GM21526 (cell line): Measurements from ENCODE around the gene CHRM5.
"Not testable (repeated sequence)": the region's sequence is repeated elsewhere in the genome, so short reads cannot be mapped to it uniquely, and the experiment has no call there.

Experiments
- ATAC-seq: cut with Tn5 transposase; IDR thresholded peaks from one replicate; pipeline ENCODE4 v1.9.1; 2021; ENCODE audit warnings: moderate library complexity; ENCODE audit not compliant: unreplicated experiment, low FRiP score

The CHRM5 gene

GRCh38 chr15:34038023-34038870 lies 70.0 kb downstream of the CHRM5 start:
- ATAC-seq = peak; percentile 57

- ATAC-seq = peak; percentile 48
These were observed 70.8 kb downstream of the CHRM5 start, which contains the start of gene AVEN for GRCh38 chr15:34038871-34039789. AVEN (minus strand) TSS chr15:34039204; CDS start chr15:34039046, 158 bp downstream.

- ATAC-seq = peak; percentile 18
These were observed 71.5 kb downstream of the CHRM5 start for GRCh38 chr15:34039790-34040113.

- ATAC-seq = no peak
These were observed 75.1 kb downstream of the CHRM5 start for GRCh38 chr15:34043391-34043790.

GRCh38 chr15:34043813-34044212 lies 75.5 kb downstream of the CHRM5 start:
- no peak for ATAC-seq

- ATAC-seq = no peak
These were observed 78.3 kb downstream of the CHRM5 start for GRCh38 chr15:34046471-34047145.

GRCh38 chr15:34047893-34048775 lies 79.8 kb downstream of the CHRM5 start:
- ATAC-seq = no peak

- no peak for ATAC-seq
These were observed 80.8 kb downstream of the CHRM5 start for GRCh38 chr15:34049112-34049511.

GRCh38 chr15:34050385-34050784 lies 82.1 kb downstream of the CHRM5 start:
- not testable (repeated sequence) for ATAC-seq

GRCh38 chr15:34054081-34054707 lies 85.9 kb downstream of the CHRM5 start:
- no peak for ATAC-seq

GRCh38 chr15:34055868-34056595 lies 87.7 kb downstream of the CHRM5 start:
- ATAC-seq = no peak

- ATAC-seq = no peak
These were observed 88.6 kb downstream of the CHRM5 start for GRCh38 chr15:34056911-34057310.

GRCh38 chr15:34059476-34059875 lies 91.2 kb downstream of the CHRM5 start:
- ATAC-seq = no peak

GRCh38 chr15:34059946-34060345 lies 91.6 kb downstream of the CHRM5 start:
- ATAC-seq = no peak

GRCh38 chr15:34064438-34064837 lies 96.1 kb downstream of the CHRM5 start:
- no peak for ATAC-seq

- ATAC-seq = no peak
These were observed 97.0 kb downstream of the CHRM5 start for GRCh38 chr15:34065261-34065660.

- no peak for ATAC-seq
These were observed 97.6 kb downstream of the CHRM5 start for GRCh38 chr15:34065941-34066340.

GRCh38 chr15:34070003-34070402 lies 101.7 kb downstream of the CHRM5 start:
- no peak for ATAC-seq

- no peak for ATAC-seq
These were observed 108.5 kb downstream of the CHRM5 start for GRCh38 chr15:34076785-34077184.
